GM12874 (cell line): ENCODE results near the gene ATF2.

ENCODE experiments used
- CTCF ChIP-seq: IDR thresholded peaks from 2 replicates; pipeline ENCODE4 v1.5.1; 2011; ENCODE audit warnings: low read depth, mild to moderate bottlenecking, control low read depth, low read length, moderate library complexity; ENCODE audit not compliant: insufficient read depth

ATF2 gene

GRCh38 chr2:175022923-175023322 lies 145.1 kb downstream of the ATF2 start:
- no peak for TF ChIP-seq CTCF
